HepG2 (cell line): ENCODE measurements around the gene GDAP1L1. TPM values are rescaled to one million over a fixed set of nuclear protein-coding genes. Genes with fewer than 3 reads are reported as not detected.
A peak's percentile ranks its signal among the peaks of the same experiment; 100 is the strongest.

Experiments used
- BCLAF1 ChIP-seq: fragments of 450-650 bp; IDR thresholded peaks from 2 replicates; pipeline ENCODE4 v1.6.1; 2017; ENCODE audit warnings: mild to moderate bottlenecking
- BRD4 ChIP-seq: sonication (generic); formaldehyde crosslinking; IDR thresholded peaks from 2 replicates; pipeline ENCODE4 v1.4.0; 2020; ENCODE audit warnings: missing genetic modification reagents
- FOXO4 ChIP-seq: sonication (generic); formaldehyde crosslinking; conservative IDR thresholded peaks from 2 replicates; pipeline ENCODE4 v1.8.1; 2023; ENCODE audit warnings: missing genetic modification reagents
- GMEB2 ChIP-seq: IDR thresholded peaks from 2 replicates; pipeline ENCODE4 v1.6.1; 2016; ENCODE audit warnings: missing biosample characterization, missing genetic modification reagents, low read depth
- KMT2B ChIP-seq: IDR thresholded peaks from 2 replicates; pipeline ENCODE4 v1.6.1; 2016; ENCODE audit warnings: missing genetic modification reagents, missing compliant biosample characterization
- MIER2 ChIP-seq: IDR thresholded peaks from 2 replicates; pipeline ENCODE4 v1.6.1; 2016; ENCODE audit warnings: missing biosample characterization, missing genetic modification reagents
- MTA3 ChIP-seq: sonication (generic); formaldehyde crosslinking; IDR thresholded peaks from 2 replicates; pipeline ENCODE4 v1.4.0; 2020; ENCODE audit warnings: missing genetic modification reagents
- PAXIP1 ChIP-seq: sonication (generic); formaldehyde crosslinking; conservative IDR thresholded peaks from 2 replicates; pipeline ENCODE4 v1.4.0; 2020; ENCODE audit warnings: mild to moderate bottlenecking, missing genetic modification reagents, moderate library complexity
- SKIL ChIP-seq: sonication (generic); formaldehyde crosslinking; IDR thresholded peaks from 2 replicates; pipeline ENCODE4 v1.8.0; 2022; ENCODE audit warnings: missing genetic modification reagents, mild to moderate bottlenecking, moderate library complexity, borderline replicate concordance
- SOX6 ChIP-seq, 2 experiments: fragments of 450-650 bp in 1 of 2; sonication (generic) in 1 of 2; formaldehyde crosslinking in 1 of 2; IDR thresholded peaks; 2 replicates each; pipeline versions ENCODE4 v1.4.0 to v1.6.1; 2017 to 2020; ENCODE audit warnings: antibody characterized with exemption in 1 of 2, mild to moderate bottlenecking in 1 of 2, missing genetic modification reagents in 1 of 2
- SP4 ChIP-seq: sonication (generic); formaldehyde crosslinking; IDR thresholded peaks from 2 replicates; pipeline ENCODE4 v1.8.1; 2023; ENCODE audit warnings: mild to moderate bottlenecking, missing genetic modification reagents
- ZNF230 ChIP-seq: sonication (generic); formaldehyde crosslinking; IDR thresholded peaks from 2 replicates; pipeline ENCODE4 v1.4.0; 2020; ENCODE audit warnings: mild to moderate bottlenecking, missing genetic modification reagents
- ZNF264 ChIP-seq: sonication (generic); formaldehyde crosslinking; IDR thresholded peaks from 2 replicates; pipeline ENCODE4 v1.4.0; 2020; ENCODE audit warnings: missing genetic modification reagents
- ZNF274 ChIP-seq: sonication (generic); formaldehyde crosslinking; IDR thresholded peaks from 2 replicates; pipeline ENCODE4 v1.5.1; 2020; ENCODE audit warnings: mild to moderate bottlenecking, missing genetic modification reagents
- ZNF577 ChIP-seq: sonication (generic); formaldehyde crosslinking; IDR thresholded peaks from 2 replicates; pipeline ENCODE4 v1.4.0; 2020; ENCODE audit warnings: mild to moderate bottlenecking, low read depth, missing genetic modification reagents, borderline replicate concordance
- ZNF761 ChIP-seq: sonication (generic); formaldehyde crosslinking; conservative IDR thresholded peaks from 2 replicates; pipeline ENCODE4 v1.4.0; 2020; ENCODE audit warnings: mild to moderate bottlenecking, missing genetic modification reagents
- ZZZ3 ChIP-seq: sonication (generic); formaldehyde crosslinking; IDR thresholded peaks from 2 replicates; pipeline ENCODE4 v1.4.0; 2020; ENCODE audit warnings: missing genetic modification reagents, mild to moderate bottlenecking, borderline replicate concordance
- polyA plus RNA-seq, 8 experiments: library from polyadenylated mRNA; depleted of rRNA in 3 of 8; stranded (reverse) in 7 of 8; unstranded in 1 of 8; fragments of >200 nt; fragmentation: Illumina TruSeq in 4 of 8; extraction: Trizol in 4 of 8; gene quantifications; 2 replicates each; pipeline versions ENCODE4 v1.2.1 to v1.2.3, GENCODE V29; 2011 to 2016; ENCODE audit warnings: low read depth in 4 of 8, missing spikeins in 1 of 8, mixed read lengths in 1 of 8; ENCODE audit not compliant: insufficient read depth in 1 of 8
- total RNA-seq, 5 experiments: library from RNA; depleted of rRNA; stranded (reverse); fragments of >200 nt; fragmentation: Illumina TruSeq; extraction: Trizol; gene quantifications; 2 replicates each; pipeline ENCODE4 v1.2.3, GENCODE V29; 2016; ENCODE audit warnings: low read depth in 1 of 5

The GDAP1L1 gene
- total and polyA plus RNA-seq, 2 of the 13 experiments (the other 11 are each of a cell fraction or from before 2014, with no cell fraction given): 0.04 TPM; not detected in 1

GRCh38 chr20:44326391-44327159 is 79.5 kb downstream of the GDAP1L1 start (continued):
- 0 out of 2 replicates have a peak, but pooled peaks have one; percentile 40 for TF ChIP-seq PAXIP1 (CRISPR knock-in tag)
- no peak for TF ChIP-seq MIER2 (CRISPR knock-in tag)
- TF ChIP-seq ZNF577 (CRISPR knock-in tag): no peak
- peak; percentile 62; the same call in 1 of the 2 replicates for TF ChIP-seq SKIL (CRISPR knock-in tag)
- TF ChIP-seq ZNF274 (CRISPR knock-in tag): no peak
- TF ChIP-seq ZNF230 (CRISPR knock-in tag): no peak
- no peak for TF ChIP-seq SOX6 (IDR thresholded peaks at IDR 0.05)
- peak; percentile 48 for TF ChIP-seq SOX6 (CRISPR knock-in tag; IDR thresholded peaks at IDR 0.05)
- 0 out of 2 replicates have a peak, but pooled peaks have one; percentile 39 for TF ChIP-seq SP4 (CRISPR knock-in tag)
- TF ChIP-seq FOXO4: no peak
- TF ChIP-seq BRD4 (CRISPR knock-in tag): no peak
- 0 out of 2 replicates have a peak, but pooled peaks have one; percentile 36 for TF ChIP-seq ZZZ3 (CRISPR knock-in tag)
- no peak for TF ChIP-seq KMT2B (CRISPR knock-in tag)
- TF ChIP-seq MTA3 (CRISPR knock-in tag): no peak
- no peak for TF ChIP-seq ZNF761
- no peak for TF ChIP-seq BCLAF1
- 0 out of 2 replicates have a peak, but pooled peaks have one; percentile 14 for TF ChIP-seq ZNF264 (CRISPR knock-in tag)
- TF ChIP-seq GMEB2 (CRISPR knock-in tag): no peak
